GM18526 (cell line): ENCODE data around the gene FAM107B.

ENCODE experiments used
- POLR2A ChIP-seq: IDR thresholded peaks from 3 replicates; pipeline ENCODE4 v1.6.1; 2011; ENCODE audit not compliant: insufficient read length; ENCODE audit errors: extremely low read depth

Gene FAM107B

GRCh38 chr10:14476641-14477407 lies 297.9 kb downstream of the FAM107B start:
- no peak for TF ChIP-seq POLR2A

GRCh38 chr10:14476006-14476405 lies 298.7 kb downstream of the FAM107B start:
- TF ChIP-seq POLR2A: no peak

GRCh38 chr10:14474656-14475055 lies 300.0 kb downstream of the FAM107B start:
- TF ChIP-seq POLR2A: no peak

GRCh38 chr10:14470920-14471319 lies 303.8 kb downstream of the FAM107B start:
- no peak for TF ChIP-seq POLR2A

- TF ChIP-seq POLR2A: no peak
Observed at GRCh38 chr10:14468726-14469125, 306.0 kb downstream of the FAM107B start.
